HG02840 (cell line): ENCODE measurements around the gene RAB11FIP4.
"Not testable (repeated sequence)": the region's sequence is repeated elsewhere in the genome, so short reads cannot be mapped to it uniquely, and the experiment has no call there.

ENCODE experiments used
- ATAC-seq: cut with Tn5 transposase; IDR thresholded peaks from one replicate; pipeline ENCODE4 v1.9.1; 2021; ENCODE audit warnings: mild to moderate bottlenecking, moderate library complexity, moderate number of reproducible peaks; ENCODE audit not compliant: unreplicated experiment, low FRiP score

The RAB11FIP4 gene

GRCh38 chr17:31428512-31428911, 37.0 kb downstream of the RAB11FIP4 start:
- ATAC-seq = no peak

GRCh38 chr17:31431098-31431851, 39.8 kb downstream of the RAB11FIP4 start:
- no peak for ATAC-seq

- no peak for ATAC-seq
Observed at GRCh38 chr17:31431852-31432658, 40.6 kb downstream of the RAB11FIP4 start.

- no peak for ATAC-seq
Observed at GRCh38 chr17:31433091-31433790, 41.8 kb downstream of the RAB11FIP4 start.

GRCh38 chr17:31433811-31434726, 42.6 kb downstream of the RAB11FIP4 start:
- ATAC-seq = no peak

- no peak for ATAC-seq
Observed at GRCh38 chr17:31434727-31435050, 43.2 kb downstream of the RAB11FIP4 start.

GRCh38 chr17:31435581-31435980, 44.1 kb downstream of the RAB11FIP4 start:
- ATAC-seq = no peak

GRCh38 chr17:31437720-31438400, 46.4 kb downstream of the RAB11FIP4 start:
- ATAC-seq = no peak

- no peak for ATAC-seq
Observed at GRCh38 chr17:31439716-31440115, 48.2 kb downstream of the RAB11FIP4 start.

- no peak for ATAC-seq
Observed at GRCh38 chr17:31442276-31442675, 50.8 kb downstream of the RAB11FIP4 start.

GRCh38 chr17:31442856-31443255, 51.4 kb downstream of the RAB11FIP4 start:
- ATAC-seq = not testable (repeated sequence)

GRCh38 chr17:31443386-31443785, 51.9 kb downstream of the RAB11FIP4 start:
- ATAC-seq = no peak

GRCh38 chr17:31444026-31444425, 52.6 kb downstream of the RAB11FIP4 start:
- no peak for ATAC-seq

- no peak for ATAC-seq
Observed at GRCh38 chr17:31446195-31446967, 54.9 kb downstream of the RAB11FIP4 start.

GRCh38 chr17:31448467-31449077, 57.1 kb downstream of the RAB11FIP4 start:
- no peak for ATAC-seq

- ATAC-seq = no peak
Observed at GRCh38 chr17:31449111-31449510, 57.6 kb downstream of the RAB11FIP4 start.

GRCh38 chr17:31449746-31450145, 58.3 kb downstream of the RAB11FIP4 start:
- no peak for ATAC-seq

GRCh38 chr17:31452101-31452500, 60.6 kb downstream of the RAB11FIP4 start:
- no peak for ATAC-seq
